Measurements from ENCODE around the gene FNDC11. TPM values are rescaled to one million over a fixed set of nuclear protein-coding genes. Genes with fewer than 3 reads are reported as not detected.

The FNDC11 gene
- total RNA-seq, 1 experiment from 2014 or later: not detected

- DNase-seq: no peak
- H3K4me3 Mint-ChIP-seq (ENCODE audit: low read depth, unreplicated experiment): no peak overlapping the region
- BruUV-seq (replicated peaks): no TSS peak
- H3K27ac Mint-ChIP-seq (ENCODE audit: unreplicated experiment): no peak overlapping the region
- CTCF ChIA-PET: no interaction called here
- H3K36me3 Mint-ChIP-seq (ENCODE audit: insufficient read depth, unreplicated experiment): peaks cover 21% of the 10 kb centered on the region
- intact Hi-C loops (cut with micrococcal nuclease; ENCODE audit: unreplicated experiment): no loop called here
- H3K4me1 Mint-ChIP-seq (ENCODE audit: low read depth, unreplicated experiment): peaks cover 45% of the 10 kb centered on the region
- no peaks in the 10 kb centered on the region for H3K9me3 Mint-ChIP-seq (ENCODE audit: low read depth, unreplicated experiment)
- peaks cover 14% of the 10 kb centered on the region for H3K27me3 Mint-ChIP-seq (ENCODE audit: unreplicated experiment)
- TF ChIP-seq CTCF (IDR thresholded peaks at IDR 0.05; ENCODE audit: unreplicated experiment): no peak
Observed at GRCh38 chr20:63542696-63543095, 11.3 kb upstream of the FNDC11 start.

- peaks cover 17% of the 10 kb centered on the region for H3K36me3 Mint-ChIP-seq (ENCODE audit: insufficient read depth, unreplicated experiment)
- no peak for DNase-seq
- no peak overlapping the region for H3K4me3 Mint-ChIP-seq (ENCODE audit: low read depth, unreplicated experiment)
- intact Hi-C loops (cut with micrococcal nuclease; ENCODE audit: unreplicated experiment): no loop called here
- peaks cover 45% of the 10 kb centered on the region for H3K4me1 Mint-ChIP-seq (ENCODE audit: low read depth, unreplicated experiment)
- H3K27ac Mint-ChIP-seq (ENCODE audit: unreplicated experiment): no peak overlapping the region
- TF ChIP-seq CTCF (IDR thresholded peaks at IDR 0.05; ENCODE audit: unreplicated experiment): no peak
- no peaks in the 10 kb centered on the region for H3K9me3 Mint-ChIP-seq (ENCODE audit: low read depth, unreplicated experiment)
- no TSS peak for BruUV-seq (replicated peaks)
- H3K27me3 Mint-ChIP-seq (ENCODE audit: unreplicated experiment): peaks cover 14% of the 10 kb centered on the region
- CTCF ChIA-PET: no interaction called here
Observed at GRCh38 chr20:63543131-63543530, 10.8 kb upstream of the FNDC11 start.

- CTCF ChIA-PET: no interaction called here
Observed at GRCh38 chr20:63543733-63544132, 10.2 kb upstream of the FNDC11 start.

GRCh38 chr20:63544241-63544957 lies 9.6 kb upstream of the FNDC11 start:
- H3K4me3 Mint-ChIP-seq (ENCODE audit: low read depth, unreplicated experiment): no peak overlapping the region
- peaks cover 5% of the 10 kb centered on the region for H3K36me3 Mint-ChIP-seq (ENCODE audit: insufficient read depth, unreplicated experiment)
- no peak overlapping the region for H3K27ac Mint-ChIP-seq (ENCODE audit: unreplicated experiment)
- peak; percentile 11 for TF ChIP-seq CTCF (IDR thresholded peaks at IDR 0.05; ENCODE audit: unreplicated experiment)
- no peak for DNase-seq
- CTCF ChIA-PET: interaction anchor here (0.7 to 1.2 kb wide), 2 partner anchors 30 to 114 kb away, joined by 3 to 6 read pairs; partner anchors contain the start of genes HELZ2 and RTEL1
- no peaks in the 10 kb centered on the region for H3K9me3 Mint-ChIP-seq (ENCODE audit: low read depth, unreplicated experiment)
- peaks cover 14% of the 10 kb centered on the region for H3K27me3 Mint-ChIP-seq (ENCODE audit: unreplicated experiment)
- peaks cover 36% of the 10 kb centered on the region for H3K4me1 Mint-ChIP-seq (ENCODE audit: low read depth, unreplicated experiment)
- no TSS peak for BruUV-seq (replicated peaks)
- intact Hi-C loops (cut with micrococcal nuclease; ENCODE audit: unreplicated experiment): no loop called here

More at GRCh38 chr20:63543733-63544132, 10.2 kb upstream of the FNDC11 start:
- no peak for DNase-seq
- Mint-ChIP-seq H3K4me1 (ENCODE audit: low read depth, unreplicated experiment) (peaks cover 43% of the 10 kb centered on the region), H3K27ac (ENCODE audit: unreplicated experiment) (no peak overlapping the region), H3K27me3 (ENCODE audit: unreplicated experiment) (peaks cover 14% of the 10 kb centered on the region), H3K36me3 (ENCODE audit: insufficient read depth, unreplicated experiment) (peaks cover 11% of the 10 kb centered on the region), H3K9me3 (ENCODE audit: low read depth, unreplicated experiment) (no peaks in the 10 kb centered on the region), H3K4me3 (ENCODE audit: low read depth, unreplicated experiment) (no peak overlapping the region)
- BruUV-seq (replicated peaks): no TSS peak
- intact Hi-C loops (cut with micrococcal nuclease; ENCODE audit: unreplicated experiment): no loop called here
- no peak for TF ChIP-seq CTCF (IDR thresholded peaks at IDR 0.05; ENCODE audit: unreplicated experiment)

Data from Calu3 (cell line).